GM12878 (cell line): ENCODE measurements around the gene TK1. TPM values are rescaled to one million over a fixed set of nuclear protein-coding genes. Genes with fewer than 3 reads are reported as not detected.

Source experiments
- BCL11A ChIP-seq: IDR thresholded peaks from 2 replicates; pipeline ENCODE4 v1.6.1; 2011; ENCODE audit warnings: low read depth, low read length
- CBX3 ChIP-seq: fragments of 200-600 bp; sonication (generic); IDR thresholded peaks from 2 replicates; pipeline ENCODE4 v1.6.1; 2016; ENCODE audit warnings: low read depth, borderline replicate concordance
- CHD1 ChIP-seq: IDR thresholded peaks from 2 replicates; pipeline ENCODE4 v1.6.1; 2012; ENCODE audit warnings: low read depth, low read length, improper control_type of control experiment
- DPF2 ChIP-seq: fragments of 450-650 bp; IDR thresholded peaks from 2 replicates; pipeline ENCODE4 v1.6.1; 2017; ENCODE audit warnings: mild to moderate bottlenecking
- ELK1 ChIP-seq: IDR thresholded peaks from 2 replicates; pipeline ENCODE4 v1.6.1; 2012; ENCODE audit warnings: low read depth, low read length, improper control_type of control experiment
- GABPA ChIP-seq: IDR thresholded peaks from 2 replicates; pipeline ENCODE4 v1.6.1; 2014; ENCODE audit warnings: antibody characterized with exemption, low read depth, mild to moderate bottlenecking, inconsistent platforms
- IRF4 ChIP-seq: IDR thresholded peaks from 2 replicates; pipeline ENCODE4 v1.6.1; 2011; ENCODE audit warnings: low read depth, low read length
- MLLT1 ChIP-seq: fragments of 450-650 bp; IDR thresholded peaks from 2 replicates; pipeline ENCODE4 v1.6.1; 2016; ENCODE audit warnings: mild to moderate bottlenecking
- MTA2 ChIP-seq: fragments of 450-650 bp; IDR thresholded peaks from 2 replicates; pipeline ENCODE4 v1.6.1; 2016; ENCODE audit warnings: low read depth, mild to moderate bottlenecking, moderate library complexity
- MYB ChIP-seq: fragments of 150-350 bp; IDR thresholded peaks from 2 replicates; pipeline ENCODE4 v1.6.1; 2014; ENCODE audit warnings: mild to moderate bottlenecking, low read depth, low read length, borderline replicate concordance
- NBN ChIP-seq: fragments of 450-650 bp; IDR thresholded peaks from 2 replicates; pipeline ENCODE4 v1.6.1; 2016
- NRF1 ChIP-seq: conservative IDR thresholded peaks from 2 replicates; pipeline ENCODE4 v1.6.1; 2011; ENCODE audit warnings: mild to moderate bottlenecking, low read depth, low read length, improper control_type of control experiment
- PAX8 ChIP-seq: fragments of 450-650 bp; IDR thresholded peaks from 2 replicates; pipeline ENCODE4 v1.6.1; 2017; ENCODE audit warnings: mild to moderate bottlenecking, moderate library complexity
- POLR2A ChIP-seq: IDR thresholded peaks from 2 replicates; pipeline ENCODE4 v1.6.1; 2011; ENCODE audit warnings: low read depth, mild to moderate bottlenecking, low read length
- PRDM15 ChIP-seq: fragments of 450-650 bp; formaldehyde crosslinking; IDR thresholded peaks from 2 replicates; pipeline ENCODE4 v1.4.0; 2020; ENCODE audit warnings: mild to moderate bottlenecking, moderate library complexity
- SPI1 ChIP-seq: IDR thresholded peaks from 2 replicates; pipeline ENCODE4 v1.6.1; 2011; ENCODE audit warnings: low read depth, mild to moderate bottlenecking, low read length, moderate library complexity, borderline replicate concordance; ENCODE audit not compliant: insufficient read depth
- SRF ChIP-seq, 2 experiments: IDR thresholded peaks; 2 replicates each; pipeline ENCODE4 v1.6.1; 2011; ENCODE audit warnings: low read depth in 2 of 2, low read length in 2 of 2, mild to moderate bottlenecking in 1 of 2, moderate library complexity in 1 of 2
- SUZ12 ChIP-seq: fragments of 200-600 bp; sonication (generic); IDR thresholded peaks from one replicate; pipeline ENCODE4 v1.6.1; 2018; ENCODE audit warnings: antibody characterized with exemption, mild to moderate bottlenecking; ENCODE audit not compliant: unreplicated experiment
- TARDBP ChIP-seq: IDR thresholded peaks from 2 replicates; pipeline ENCODE4 v1.6.1; 2016; ENCODE audit warnings: borderline replicate concordance
- ZNF207 ChIP-seq: fragments of 450-650 bp; IDR thresholded peaks from 2 replicates; pipeline ENCODE4 v1.6.1; 2014; ENCODE audit warnings: antibody characterized with exemption, mild to moderate bottlenecking, borderline replicate concordance
- polyA plus RNA-seq, 11 experiments: library from polyadenylated mRNA; depleted of rRNA in 4 of 11; unstranded in 6 of 11; stranded (reverse) in 5 of 11; fragments of >200 nt; fragmentation: Nextera tagmentation in 4 of 11; fragmentation: Illumina TruSeq in 1 of 11; extraction: Ambion mirVana in 4 of 11; extraction: Trizol in 1 of 11; gene quantifications; 1 replicate in 1 of 11; 2 replicates in 10 of 11; pipeline versions ENCODE4 v1.2.1 to v1.2.3, GENCODE V29; 2011 to 2016; ENCODE audit warnings: inconsistent platforms in 2 of 11, missing spikeins in 2 of 11, low read depth in 1 of 11
- total RNA-seq, 4 experiments: library from RNA; depleted of rRNA in 3 of 4; stranded (reverse); fragments of >200 nt in 3 of 4; fragmentation: Illumina TruSeq in 1 of 4; extraction: Trizol in 1 of 4; gene quantifications; 2 replicates each; pipeline versions ENCODE4 v1.2.1 to v1.2.3, GENCODE V29; 2013 to 2021
- TF ChIP-seq, protein P1 (sequence below): fragments of 450-650 bp; conservative IDR thresholded peaks from 2 replicates; pipeline ENCODE4 v1.6.1; 2017; ENCODE audit warnings: mild to moderate bottlenecking, moderate library complexity

The TK1 gene
- total and polyA plus RNA-seq, 10 of the 15 experiments (the other 5 are each of a cell fraction or from before 2014, with no cell fraction given): 4.6 to 175 (median 77.9) TPM

- TF ChIP-seq ELK1: no peak; the same call in 1 of the 2 replicates
- no peak for TF ChIP-seq MYB
- TF ChIP-seq, protein P1, sequence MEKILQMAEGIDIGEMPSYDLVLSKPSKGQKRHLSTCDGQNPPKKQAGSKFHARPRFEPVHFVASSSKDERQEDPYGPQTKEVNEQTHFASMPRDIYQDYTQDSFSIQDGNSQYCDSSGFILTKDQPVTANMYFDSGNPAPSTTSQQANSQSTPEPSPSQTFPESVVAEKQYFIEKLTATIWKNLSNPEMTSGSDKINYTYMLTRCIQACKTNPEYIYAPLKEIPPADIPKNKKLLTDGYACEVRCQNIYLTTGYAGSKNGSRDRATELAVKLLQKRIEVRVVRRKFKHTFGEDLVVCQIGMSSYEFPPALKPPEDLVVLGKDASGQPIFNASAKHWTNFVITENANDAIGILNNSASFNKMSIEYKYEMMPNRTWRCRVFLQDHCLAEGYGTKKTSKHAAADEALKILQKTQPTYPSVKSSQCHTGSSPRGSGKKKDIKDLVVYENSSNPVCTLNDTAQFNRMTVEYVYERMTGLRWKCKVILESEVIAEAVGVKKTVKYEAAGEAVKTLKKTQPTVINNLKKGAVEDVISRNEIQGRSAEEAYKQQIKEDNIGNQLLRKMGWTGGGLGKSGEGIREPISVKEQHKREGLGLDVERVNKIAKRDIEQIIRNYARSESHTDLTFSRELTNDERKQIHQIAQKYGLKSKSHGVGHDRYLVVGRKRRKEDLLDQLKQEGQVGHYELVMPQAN: no peak; the same call in 1 of the 2 replicates
- peak; percentile 30; the same call in 1 of the 2 replicates for TF ChIP-seq MTA2
- no peak for TF ChIP-seq NRF1
- peak; percentile 72; the same call in 1 of the 2 replicates for TF ChIP-seq TARDBP
- TF ChIP-seq PAX8: no peak
- TF ChIP-seq MLLT1: peak; percentile 52
- no peak for TF ChIP-seq CBX3
- no peak for TF ChIP-seq ZNF207
- TF ChIP-seq PRDM15: no peak
- TF ChIP-seq NBN: peak; percentile 94
- peak; percentile 30; the same call in 1 of the 2 replicates for TF ChIP-seq DPF2
- TF ChIP-seq SRF (IDR thresholded peaks at IDR 0.05; ENCODE audit: low read depth in 2 of 2, low read length in 2 of 2): no peak
- no peak for TF ChIP-seq SUZ12
- no peak for TF ChIP-seq IRF4
- no peak for TF ChIP-seq GABPA
- TF ChIP-seq CHD1: no peak
- TF ChIP-seq POLR2A: peak; percentile 76
- no peak for TF ChIP-seq BCL11A
- TF ChIP-seq SPI1: no peak
Observed at GRCh38 chr17:78133971-78134898, 52.6 kb downstream of the TK1 start (continued).
